ENCODE results near the gene EIF4E3. TPM values are rescaled to one million over a fixed set of nuclear protein-coding genes. Genes with fewer than 3 reads are reported as not detected.

The EIF4E3 gene
- polyA plus RNA-seq, 1 of the 3 experiments (the other 2 are of a cell fraction) = 0.67 TPM

- H3K79me2 ChIP-seq (ENCODE audit: insufficient read depth) = no peaks in the 10 kb centered on the region
- no peak for DNase-seq
- no peaks in the 10 kb centered on the region for H3K27me3 ChIP-seq (ENCODE audit: insufficient read depth)
- no peaks in the 10 kb centered on the region for H3K9me3 ChIP-seq
- 79% methylated on average over 4 of the region's 4 CpGs for WGBS (ENCODE audit: low lambda C conversion rate)
- ChIA-PET POLR2A (no interaction called here), CTCF (interaction anchor here (0.7 to 1.2 kb wide), 3 partner anchors 11 to 636 kb away, joined by 3 read pairs; no protein-coding TSS in a partner anchor)
- H3K9ac ChIP-seq = no peak overlapping the region
- no peak for TF ChIP-seq FOSL2 (IDR thresholded peaks at IDR 0.05; ENCODE audit: borderline replicate concordance, low read depth)
- TF ChIP-seq EP300 (IDR thresholded peaks at IDR 0.05; ENCODE audit: borderline replicate concordance in 1 of 2, low read depth in 1 of 2, low read length in 1 of 2) = no peak
- no peak for TF ChIP-seq ELF1 (IDR thresholded peaks at IDR 0.05)
- TF ChIP-seq TAF1 (IDR thresholded peaks at IDR 0.05; ENCODE audit: borderline replicate concordance, low read depth, low read length) = no peak
- TF ChIP-seq CHD2 (IDR thresholded peaks at IDR 0.05; ENCODE audit: low read length, partially characterized antibody) = no peak
- no peak overlapping the region for H3K4me2 ChIP-seq
- H2AFZ ChIP-seq (ENCODE audit: low read depth) = no peak overlapping the region
- no peak overlapping the region for H3K4me3 ChIP-seq (ENCODE audit: low read depth in 2 of 2, low read length in 1 of 2)
- H3F3A ChIP-seq (replicated peaks; ENCODE audit: insufficient read depth) = peaks cover 3% of the 10 kb centered on the region
- no peaks in the 10 kb centered on the region for H3K36me3 ChIP-seq (replicated peaks in 1 of 2; ENCODE audit: control insufficient read depth in 1 of 2, insufficient read depth in 2 of 2, low read length in 1 of 2)
- H3K4me1 ChIP-seq (ENCODE audit: control insufficient read depth in 1 of 2, insufficient read depth in 2 of 2, low read depth in 1 of 2, low read length in 1 of 2) = no peaks in the 10 kb centered on the region
- no peaks in the 10 kb centered on the region for H4K20me1 ChIP-seq (ENCODE audit: insufficient read depth)
- no peaks in the 10 kb centered on the region for H3K9me2 ChIP-seq
- no peak overlapping the region for H3K27ac ChIP-seq (ENCODE audit: low read depth in 2 of 2, low read length in 1 of 2)
These were observed 83.5 kb downstream of the EIF4E3 start for GRCh38 chr3:71641674-71642073.

GRCh38 chr3:71640331-71640983, 84.7 kb downstream of the EIF4E3 start:
- Histone ChIP-seq H3K4me2 (no peak overlapping the region), H3K27ac (ENCODE audit: low read depth in 2 of 2, low read length in 1 of 2) (no peak overlapping the region), H4K20me1 (ENCODE audit: insufficient read depth) (no peaks in the 10 kb centered on the region), H3K9me2 (no peaks in the 10 kb centered on the region), H2AFZ (ENCODE audit: low read depth) (no peak overlapping the region), H3F3A (replicated peaks; ENCODE audit: insufficient read depth) (peaks cover 3% of the 10 kb centered on the region), H3K79me2 (ENCODE audit: insufficient read depth) (no peaks in the 10 kb centered on the region), H3K4me1 (ENCODE audit: control insufficient read depth in 1 of 2, insufficient read depth in 2 of 2, low read depth in 1 of 2, low read length in 1 of 2) (no peaks in the 10 kb centered on the region), H3K4me3 (ENCODE audit: low read depth in 2 of 2, low read length in 1 of 2) (no peak overlapping the region), H3K9ac (no peak overlapping the region), H3K36me3 (replicated peaks in 1 of 2; ENCODE audit: control insufficient read depth in 1 of 2, insufficient read depth in 2 of 2, low read length in 1 of 2) (no peaks in the 10 kb centered on the region), H3K9me3 (no peaks in the 10 kb centered on the region), H3K27me3 (ENCODE audit: insufficient read depth) (no peaks in the 10 kb centered on the region)
- CTCF ChIA-PET = no interaction called here
- POLR2A ChIA-PET = no interaction called here
- no peak for TF ChIP-seq USF2 (IDR thresholded peaks at IDR 0.05; ENCODE audit: borderline replicate concordance, low read depth, low read length)
- no peak for TF ChIP-seq NRF1 (IDR thresholded peaks at IDR 0.05; ENCODE audit: low read depth, low read length)
- TF ChIP-seq JUND (IDR thresholded peaks at IDR 0.05) = no peak
- TF ChIP-seq ELF1 (IDR thresholded peaks at IDR 0.05) = no peak
- no peak for TF ChIP-seq YY1 (IDR thresholded peaks at IDR 0.05; ENCODE audit: low read depth)
- TF ChIP-seq PBX3 (IDR thresholded peaks at IDR 0.05) = no peak
- no peak for DNase-seq
- WGBS (ENCODE audit: low lambda C conversion rate) = 80% methylated on average over 9 of the region's 9 CpGs

Measured in SK-N-SH (cell line).